GM12873 (cell line): ENCODE results near the gene RNF220.
A peak's percentile ranks its signal among the peaks of the same experiment; 100 is the strongest.

Experiments
- CTCF ChIP-seq: IDR thresholded peaks from 2 replicates; pipeline ENCODE4 v1.5.1; 2012; ENCODE audit warnings: low read depth, mild to moderate bottlenecking, moderate library complexity, low read length, control low read depth; ENCODE audit not compliant: insufficient read depth; ENCODE audit errors: missing control alignments

RNF220 gene

DNA sequence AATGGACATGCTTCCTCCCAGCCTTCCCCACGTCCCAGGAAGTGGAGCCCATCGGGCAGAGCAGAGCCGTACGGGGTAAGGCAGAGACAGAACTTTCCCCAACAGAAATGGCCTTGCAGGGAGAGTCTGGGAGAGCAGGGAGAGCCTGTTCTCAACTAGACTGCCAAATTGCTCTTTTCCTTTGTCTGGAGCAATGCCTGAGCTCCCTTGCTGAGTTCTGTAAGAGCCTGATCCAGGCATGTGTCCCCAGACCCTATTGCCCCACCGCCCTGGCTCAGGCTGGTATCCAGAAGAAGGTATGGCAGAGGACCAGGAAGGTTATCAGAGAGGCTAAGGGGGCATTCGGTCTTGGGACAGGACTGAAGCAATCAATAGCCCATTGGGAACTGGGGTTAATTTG is 189.3 kb downstream of the RNF220 start:
- TF ChIP-seq CTCF = no peak

DNA sequence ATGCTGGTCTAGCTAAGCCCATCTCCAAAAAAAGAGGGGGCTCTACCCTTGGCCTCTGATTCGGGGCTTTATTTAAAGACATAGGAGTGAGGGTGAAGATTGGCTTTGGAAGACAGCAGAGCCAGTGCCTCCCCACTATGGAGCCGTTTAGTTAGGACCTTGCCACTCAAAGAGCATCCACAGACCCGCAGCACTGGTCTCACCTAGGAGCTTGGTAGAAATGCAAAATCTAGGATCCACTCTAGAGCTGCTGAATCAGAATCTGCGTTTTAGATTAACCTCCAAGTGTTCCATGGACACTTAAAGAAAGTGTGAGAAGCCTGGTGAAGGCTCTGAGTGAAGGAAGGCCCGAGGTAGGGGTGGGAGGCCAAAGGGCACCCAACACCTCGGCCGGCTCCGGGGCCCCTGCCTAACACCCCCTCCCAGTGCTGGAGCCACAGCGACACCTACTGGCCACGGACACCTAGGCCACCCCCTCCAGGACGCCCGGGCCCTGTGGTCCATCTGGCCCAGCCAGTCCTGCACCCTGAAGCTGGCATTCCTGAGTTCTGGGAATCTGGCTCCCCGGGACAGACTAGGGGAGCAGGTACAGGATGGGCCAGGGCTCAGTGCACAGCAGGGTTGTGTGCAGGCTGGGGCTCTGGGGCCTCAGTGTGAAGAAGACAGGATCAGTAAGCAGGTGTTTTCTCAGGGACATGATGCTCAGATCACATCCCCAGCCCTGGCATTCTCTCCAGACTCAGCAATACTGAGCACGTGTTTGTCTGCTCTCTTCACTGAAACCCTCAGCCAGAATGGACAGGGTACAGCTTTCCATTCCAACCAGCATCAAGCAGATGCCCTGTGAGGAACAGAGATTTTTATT is 190.0 kb downstream of the RNF220 start:
- peak; percentile 96 for TF ChIP-seq CTCF

GRCh38 chr1:44596511-44596910 is 191.5 kb downstream of the RNF220 start:
- no peak for TF ChIP-seq CTCF

- TF ChIP-seq CTCF = no peak
Measured at GRCh38 chr1:44598167-44598566, 193.1 kb downstream of the RNF220 start.

GRCh38 chr1:44602634-44603628 is 197.9 kb downstream of the RNF220 start:
- no peak for TF ChIP-seq CTCF

DNA sequence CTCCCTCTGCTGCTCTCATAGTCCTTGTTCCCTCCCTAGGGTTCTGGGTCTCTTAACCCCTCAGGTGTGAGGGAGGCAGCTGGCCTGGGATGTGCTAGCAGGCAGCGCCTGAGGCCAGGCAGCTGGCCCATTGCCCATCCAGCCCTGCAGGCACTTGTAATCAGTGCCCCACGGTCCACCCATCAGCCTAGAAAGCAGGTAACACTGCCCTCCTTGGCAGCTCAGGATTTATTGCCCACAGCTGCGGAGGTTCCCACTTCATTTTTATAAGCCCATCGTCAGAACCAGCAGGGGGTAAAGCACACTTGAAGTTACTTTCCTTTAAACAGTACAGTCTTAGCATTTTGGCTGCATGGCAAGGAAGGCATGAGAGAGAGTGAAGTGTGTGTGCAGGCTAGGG is 198.7 kb downstream of the RNF220 start:
- TF ChIP-seq CTCF = no peak
